Measurements from ENCODE around the gene ZNF711. TPM values are rescaled to one million over a fixed set of nuclear protein-coding genes. Genes with fewer than 3 reads are reported as not detected.

ZNF711 gene
- total and polyA plus RNA-seq, 2 donors (not counting 1 experiment from before 2014, with no cell fraction given), result 7.0 to 7.4 TPM

- intact Hi-C loops (cut with micrococcal nuclease), result no loop called here
- H3K27ac ChIP-seq (ENCODE audit: low read length in 2 of 2), result no peak overlapping the region
- Mint-ChIP-seq H3K4me1 (peaks cover 1% of the 10 kb centered on the region), H3K4me3 (no peak overlapping the region), H3K27ac (no peak overlapping the region), H3K27me3 (no peaks in the 10 kb centered on the region), H3K9me3 (ENCODE audit: insufficient read depth) (peaks cover 4% of the 10 kb centered on the region)
- WGBS (ENCODE audit: insufficient coverage), result 100% methylated on average over 1 of the region's 7 CpGs
- H3K4me3 ChIP-seq (ENCODE audit: control extremely low read depth in 1 of 5, extremely low read depth in 1 of 5, insufficient read depth in 1 of 5, low read depth in 2 of 5, low read length in 4 of 5), result no peak overlapping the region
- H3K79me2 ChIP-seq (ENCODE audit: control insufficient read depth, insufficient read depth, low read length), result no peaks in the 10 kb centered on the region
- no peaks in the 10 kb centered on the region for H3K4me1 ChIP-seq (ENCODE audit: control insufficient read depth in 2 of 2, insufficient read depth in 2 of 2, low read length in 2 of 2)
- ATAC-seq (ENCODE audit: low read depth), result no peak
- CTCF ChIA-PET, result no interaction called here
- H3K36me3 ChIP-seq (replicated peaks in 1 of 2; ENCODE audit: control extremely low read depth in 1 of 2, control insufficient read depth in 1 of 2, extremely low read depth in 1 of 2, insufficient read depth in 2 of 2, low read length in 1 of 2), result no peaks in the 10 kb centered on the region
- no peak overlapping the region for H3K9ac ChIP-seq (ENCODE audit: low read length)
- H4K20me1 ChIP-seq (ENCODE audit: control insufficient read depth, insufficient read depth, low read length, poor library complexity, severe bottlenecking), result no peaks in the 10 kb centered on the region
- POLR2A ChIA-PET, result no interaction called here
- H2AFZ ChIP-seq (ENCODE audit: insufficient read depth, low read depth, low read length, poor library complexity, severe bottlenecking), result no peak overlapping the region
- TF ChIP-seq EZH2 (IDR thresholded peaks at IDR 0.05; ENCODE audit: borderline replicate concordance, insufficient read depth, low read depth, low read length, poor library complexity, severe bottlenecking), result no peak
- TF ChIP-seq CTCF (IDR thresholded peaks at IDR 0.05), result no peak
- no peaks in the 10 kb centered on the region for H3K9me3 ChIP-seq (ENCODE audit: control extremely low read depth in 1 of 3, control insufficient read depth in 2 of 3, insufficient read depth in 1 of 3, low read length in 2 of 3)
- H3K4me2 ChIP-seq (replicated peaks; ENCODE audit: low read depth, low read length, poor library complexity, severe bottlenecking), result no peak overlapping the region
- no peaks in the 10 kb centered on the region for H3K27me3 ChIP-seq (replicated peaks in 1 of 4; ENCODE audit: control extremely low read depth in 1 of 4, control insufficient read depth in 3 of 4, insufficient read depth in 4 of 4, low read length in 3 of 4)
- no peak for DNase-seq
Observed at GRCh38 chrX:85288992-85289723, 45.4 kb downstream of the ZNF711 start.

- POLR2A ChIA-PET, result no interaction called here
- no peaks in the 10 kb centered on the region for H3K27me3 Mint-ChIP-seq
- peak; percentile 24 for DNase-seq
- Histone ChIP-seq H3K79me2 (ENCODE audit: control insufficient read depth, insufficient read depth, low read length) (no peaks in the 10 kb centered on the region), H3K36me3 (replicated peaks in 1 of 2; ENCODE audit: control extremely low read depth in 1 of 2, control insufficient read depth in 1 of 2, extremely low read depth in 1 of 2, insufficient read depth in 2 of 2, low read length in 1 of 2) (no peaks in the 10 kb centered on the region), H3K4me2 (replicated peaks; ENCODE audit: low read depth, low read length, poor library complexity, severe bottlenecking) (peak overlapping the region; percentile 49), H3K4me1 (ENCODE audit: control insufficient read depth in 2 of 2, insufficient read depth in 2 of 2, low read length in 2 of 2) (peaks cover 0 to 11% of the 10 kb centered on the region in 2 donors), H3K27ac (ENCODE audit: low read length in 2 of 2) (no peak overlapping the region), H3K27me3 (replicated peaks in 1 of 4; ENCODE audit: control extremely low read depth in 1 of 4, control insufficient read depth in 3 of 4, insufficient read depth in 4 of 4, low read length in 3 of 4) (no peaks in the 10 kb centered on the region), H3K9ac (ENCODE audit: low read length) (no peak overlapping the region), H4K20me1 (ENCODE audit: control insufficient read depth, insufficient read depth, low read length, poor library complexity, severe bottlenecking) (no peaks in the 10 kb centered on the region), H3K4me3 (ENCODE audit: control extremely low read depth in 1 of 5, extremely low read depth in 1 of 5, insufficient read depth in 1 of 5, low read depth in 2 of 5, low read length in 4 of 5) (peak overlapping the region in 1 of 5 experiments; percentile 5), H3K9me3 (ENCODE audit: control extremely low read depth in 1 of 3, control insufficient read depth in 2 of 3, insufficient read depth in 1 of 3, low read length in 2 of 3) (no peaks in the 10 kb centered on the region), H2AFZ (ENCODE audit: insufficient read depth, low read depth, low read length, poor library complexity, severe bottlenecking) (no peak overlapping the region)
- H3K4me1 Mint-ChIP-seq, result peaks cover 24% of the 10 kb centered on the region
- WGBS (ENCODE audit: insufficient coverage), result no CpG with 5 or more reads among the region's 3 CpGs
- CTCF ChIA-PET, result no interaction called here
- ATAC-seq (ENCODE audit: low read depth), result no peak
- intact Hi-C loops (cut with micrococcal nuclease), result no loop called here
- peak overlapping the region; percentile 53 for H3K4me3 Mint-ChIP-seq
- TF ChIP-seq EZH2 (IDR thresholded peaks at IDR 0.05; ENCODE audit: borderline replicate concordance, insufficient read depth, low read depth, low read length, poor library complexity, severe bottlenecking) (no peak), CTCF (IDR thresholded peaks at IDR 0.05) (no peak)
- no peaks in the 10 kb centered on the region for H3K9me3 Mint-ChIP-seq (ENCODE audit: insufficient read depth)
- no peak overlapping the region for H3K27ac Mint-ChIP-seq
Observed at GRCh38 chrX:85303544-85303943, 59.8 kb downstream of the ZNF711 start.

Data from B cell (primary cell).